HG03108 (cell line): Measurements from ENCODE around the gene SH3BP5.
"Not testable (repeated sequence)": the region's sequence is repeated elsewhere in the genome, so short reads cannot be mapped to it uniquely, and the experiment has no call there.

Experiments used
- ATAC-seq: cut with Tn5 transposase; IDR thresholded peaks from one replicate; pipeline ENCODE4 v1.9.1; 2021; ENCODE audit warnings: moderate library complexity; ENCODE audit not compliant: unreplicated experiment

Gene SH3BP5, protein sequence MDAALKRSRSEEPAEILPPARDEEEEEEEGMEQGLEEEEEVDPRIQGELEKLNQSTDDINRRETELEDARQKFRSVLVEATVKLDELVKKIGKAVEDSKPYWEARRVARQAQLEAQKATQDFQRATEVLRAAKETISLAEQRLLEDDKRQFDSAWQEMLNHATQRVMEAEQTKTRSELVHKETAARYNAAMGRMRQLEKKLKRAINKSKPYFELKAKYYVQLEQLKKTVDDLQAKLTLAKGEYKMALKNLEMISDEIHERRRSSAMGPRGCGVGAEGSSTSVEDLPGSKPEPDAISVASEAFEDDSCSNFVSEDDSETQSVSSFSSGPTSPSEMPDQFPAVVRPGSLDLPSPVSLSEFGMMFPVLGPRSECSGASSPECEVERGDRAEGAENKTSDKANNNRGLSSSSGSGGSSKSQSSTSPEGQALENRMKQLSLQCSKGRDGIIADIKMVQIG

GRCh38 chr3:15332405-15333098 lies at the start of gene SH3BP5:
SH3BP5 (minus strand) TSS chr3:15332586; CDS start chr3:15332408, 178 bp downstream.
- peak; percentile 66 for ATAC-seq

- ATAC-seq: no peak
These were observed 48.8 kb upstream of the SH3BP5 start for GRCh38 chr3:15380980-15381890.

DNA sequence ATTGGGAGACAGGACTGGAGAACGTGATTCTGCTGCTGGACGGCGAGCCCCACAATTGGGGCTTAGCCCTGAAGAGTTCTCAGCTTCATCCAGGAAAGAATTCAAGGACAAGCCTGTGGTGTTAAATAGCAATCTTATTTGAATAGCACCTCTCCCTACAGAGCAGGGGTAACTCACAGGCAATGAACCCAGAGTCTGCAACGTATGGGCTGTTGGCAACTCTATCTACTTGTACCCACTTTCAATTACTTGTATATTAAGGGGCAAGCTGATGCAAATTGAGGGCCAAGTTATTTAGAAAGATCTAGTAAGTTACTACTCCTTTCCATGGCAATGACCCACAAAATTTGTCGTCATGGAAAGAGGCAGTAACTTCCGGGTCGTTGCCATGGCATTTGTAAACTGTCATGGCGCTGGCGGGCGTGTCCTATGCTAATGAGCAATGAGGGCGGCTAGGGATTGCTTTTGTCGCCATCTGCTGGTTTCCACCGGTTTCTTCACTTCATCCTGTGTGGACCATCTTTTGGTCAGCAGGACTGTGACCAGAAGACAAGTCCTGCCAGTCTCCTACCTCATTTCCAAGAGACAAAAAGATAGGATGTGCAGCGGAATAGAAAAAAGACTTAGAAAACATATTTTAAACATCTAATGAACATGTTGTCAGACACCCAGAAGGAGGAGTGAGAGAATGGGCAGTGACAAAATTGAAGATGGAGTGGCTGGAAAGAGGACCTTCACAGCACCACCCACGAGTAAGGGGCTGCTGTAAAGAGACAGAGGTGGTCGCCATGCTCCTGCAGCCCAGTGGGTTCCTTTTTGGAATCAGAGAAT lies 45.8 kb upstream of the SH3BP5 start:
- ATAC-seq: peak; percentile 86

GRCh38 chr3:15375461-15376000 lies 43.1 kb upstream of the SH3BP5 start:
- ATAC-seq: no peak

DNA sequence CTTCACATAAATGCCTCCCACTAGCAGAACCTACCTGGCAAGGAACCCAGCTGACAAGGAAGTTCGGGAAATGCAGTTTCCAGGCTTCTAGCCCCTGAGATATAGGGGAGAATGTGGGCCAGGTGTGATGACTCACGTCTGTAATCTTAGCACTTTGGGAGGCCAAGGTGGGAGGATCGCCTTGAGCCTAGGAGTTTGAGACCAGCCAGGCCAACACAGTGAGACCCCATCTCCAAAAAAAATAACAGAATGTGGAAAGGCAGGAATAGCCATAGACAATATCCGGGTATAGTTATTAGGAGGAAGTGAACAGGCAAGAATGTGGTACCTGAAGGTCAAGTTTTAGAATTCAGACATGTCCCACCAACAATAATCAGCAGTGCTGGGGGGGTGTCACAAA lies 40.5 kb upstream of the SH3BP5 start:
- no peak for ATAC-seq

GRCh38 chr3:15368561-15369135 lies 36.3 kb upstream of the SH3BP5 start:
- no peak for ATAC-seq

DNA sequence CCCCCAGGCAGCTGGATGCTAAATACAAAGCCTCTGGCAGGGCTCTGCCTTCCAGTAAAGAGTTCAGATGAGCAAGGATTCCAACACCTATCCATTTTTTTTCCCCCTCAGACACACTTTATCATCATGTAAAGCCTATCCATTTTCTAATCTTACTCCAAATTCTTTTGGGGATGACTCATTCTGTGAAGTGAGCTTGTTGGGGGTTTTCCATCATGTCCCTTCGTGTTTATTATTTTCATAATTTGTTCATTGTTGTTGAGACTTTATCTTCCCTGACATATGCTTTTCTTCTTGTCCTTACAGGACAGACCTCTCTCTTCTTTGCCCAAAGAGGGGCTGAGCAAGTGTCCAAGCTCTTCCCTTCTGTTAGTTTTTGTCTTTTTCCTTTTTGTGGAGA lies 34.7 kb upstream of the SH3BP5 start:
- ATAC-seq: no peak

DNA sequence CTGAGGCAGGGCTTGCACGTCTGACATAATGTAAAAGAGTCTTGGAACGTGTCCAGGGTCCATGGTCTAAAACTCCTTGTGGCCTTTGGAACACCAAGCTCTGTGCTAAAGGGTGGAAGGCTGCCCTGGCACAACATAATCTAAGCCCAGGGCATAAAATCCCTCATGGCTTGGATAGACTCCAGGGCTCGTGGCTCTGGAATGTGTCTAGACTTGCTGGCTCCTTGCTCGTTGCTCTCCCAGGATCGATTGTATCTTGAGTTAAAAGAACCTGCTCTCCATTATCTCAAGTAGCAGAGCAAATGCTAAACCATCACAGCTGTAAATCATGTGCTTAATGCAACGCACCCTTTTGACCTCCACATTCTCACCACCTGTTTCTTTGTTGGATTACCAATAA lies 31.7 kb upstream of the SH3BP5 start:
- ATAC-seq: not testable (repeated sequence)

DNA sequence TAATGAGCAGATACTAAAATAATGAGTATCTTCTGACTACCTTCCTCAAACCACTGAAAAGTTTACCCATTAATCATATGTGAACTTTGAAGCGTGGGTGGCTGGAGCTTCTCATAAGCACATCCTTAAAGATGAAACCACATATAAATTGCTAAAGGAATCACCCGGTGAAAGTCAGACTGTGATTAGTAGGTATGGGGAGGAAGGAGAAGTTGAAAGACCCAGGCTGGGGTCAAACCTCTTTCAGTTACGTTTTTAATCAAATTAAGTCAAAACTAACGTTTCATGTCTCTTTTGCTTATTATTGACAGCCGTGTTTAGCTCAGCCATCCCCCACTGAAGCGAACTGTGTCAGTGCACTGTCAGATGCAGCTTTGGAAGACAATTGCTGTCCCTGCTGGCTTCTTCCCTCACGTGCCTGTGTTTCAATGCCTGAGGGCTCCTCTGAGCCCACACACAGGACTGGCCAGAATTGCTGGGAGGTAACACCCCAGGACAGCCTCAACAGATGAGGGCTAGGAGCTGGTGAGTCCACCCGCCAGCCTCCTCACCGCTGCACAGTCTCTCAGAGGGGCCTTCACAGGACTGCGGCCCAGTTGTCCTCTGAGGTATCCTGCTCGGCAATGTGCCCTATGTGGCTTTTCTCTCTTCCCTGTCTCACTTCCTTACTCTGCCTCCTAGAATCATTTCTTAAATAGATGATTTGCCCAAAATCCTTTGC lies 29.3 kb upstream of the SH3BP5 start:
- peak; percentile 76 for ATAC-seq

- ATAC-seq: no peak
These were observed 28.6 kb upstream of the SH3BP5 start for GRCh38 chr3:15360788-15361493.

GRCh38 chr3:15359677-15360397 lies 27.5 kb upstream of the SH3BP5 start:
- no peak for ATAC-seq

- ATAC-seq: not testable (repeated sequence)
These were observed 24.3 kb upstream of the SH3BP5 start for GRCh38 chr3:15356651-15357061.

DNA sequence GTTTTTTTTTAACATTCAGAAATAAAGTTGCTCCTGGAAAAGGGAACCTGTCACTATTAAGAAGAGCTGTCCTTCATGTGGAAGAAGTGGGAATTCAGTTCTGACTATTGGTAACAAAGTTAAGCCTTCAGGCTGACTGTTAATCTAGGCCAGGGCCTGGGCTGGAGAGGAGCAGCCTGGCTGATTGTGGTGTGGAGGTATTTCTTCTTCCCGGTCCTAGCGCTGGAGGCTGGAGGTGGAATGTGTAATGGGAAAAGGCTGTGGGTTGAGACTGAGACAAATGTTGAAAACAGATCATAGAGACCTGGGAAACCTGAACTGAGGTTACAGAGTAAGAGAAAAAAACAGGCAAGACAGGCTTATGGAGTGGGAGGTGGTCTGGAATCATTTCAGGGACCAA lies 23.8 kb upstream of the SH3BP5 start:
- no peak for ATAC-seq

DNA sequence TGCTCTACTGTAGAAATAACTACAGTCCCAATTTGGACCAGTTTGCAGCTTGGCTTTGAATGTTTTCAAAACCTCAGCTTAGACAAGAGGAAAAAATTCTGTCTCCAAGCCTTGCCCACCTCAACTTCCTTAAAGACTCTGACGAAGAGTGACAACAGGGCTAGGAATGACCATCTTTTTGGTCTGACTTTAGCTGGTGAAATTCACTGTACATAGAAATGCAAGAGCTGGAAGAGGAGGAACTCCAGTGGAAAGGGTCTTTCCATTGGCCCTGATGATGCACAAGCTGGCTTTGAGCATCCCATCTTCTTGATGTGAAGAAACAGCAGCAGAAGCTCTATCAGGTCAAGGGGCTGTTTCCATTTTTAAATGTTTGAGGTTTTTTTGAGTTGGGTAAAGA lies 22.7 kb upstream of the SH3BP5 start:
- ATAC-seq: no peak

- no peak for ATAC-seq
These were observed 22.1 kb upstream of the SH3BP5 start for GRCh38 chr3:15354485-15354884.

DNA sequence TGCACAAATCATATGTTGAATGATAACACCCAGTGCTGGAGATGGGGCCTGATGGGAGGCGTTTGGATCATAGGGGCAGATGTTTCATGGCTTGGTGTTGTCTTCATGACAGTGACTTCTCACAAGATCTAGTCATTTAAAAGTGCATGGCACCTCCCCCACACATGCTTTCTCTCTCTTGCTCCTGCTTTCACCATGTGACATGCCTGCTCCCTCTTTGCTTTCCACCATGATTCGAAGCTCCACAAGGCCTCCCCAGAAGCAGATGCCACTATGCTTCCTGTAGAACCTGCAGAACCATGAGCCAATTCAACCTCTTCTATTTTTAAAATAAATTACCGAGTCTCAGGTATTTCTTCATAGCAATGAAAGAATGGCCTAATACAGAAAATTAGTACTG lies 17.8 kb upstream of the SH3BP5 start:
- no peak for ATAC-seq

DNA sequence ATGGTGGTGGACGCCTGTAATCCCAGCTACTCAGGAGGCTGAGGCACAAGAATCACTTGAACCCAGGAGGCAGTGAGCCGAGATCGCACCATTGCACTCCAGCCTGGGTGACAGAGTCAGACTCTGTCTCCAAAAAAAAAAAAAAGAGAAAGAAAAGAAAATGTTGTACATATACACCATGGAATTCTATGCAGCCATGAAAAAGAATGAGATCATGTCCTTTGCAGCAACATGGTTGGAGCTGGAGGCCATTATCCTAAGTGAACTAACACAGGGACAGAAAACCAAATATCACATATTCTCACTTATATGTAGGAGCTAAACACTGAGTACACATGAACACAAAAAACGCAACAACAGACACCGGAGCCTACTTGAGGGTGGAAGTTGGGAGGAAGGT lies 17.1 kb upstream of the SH3BP5 start:
- not testable (repeated sequence) for ATAC-seq

DNA sequence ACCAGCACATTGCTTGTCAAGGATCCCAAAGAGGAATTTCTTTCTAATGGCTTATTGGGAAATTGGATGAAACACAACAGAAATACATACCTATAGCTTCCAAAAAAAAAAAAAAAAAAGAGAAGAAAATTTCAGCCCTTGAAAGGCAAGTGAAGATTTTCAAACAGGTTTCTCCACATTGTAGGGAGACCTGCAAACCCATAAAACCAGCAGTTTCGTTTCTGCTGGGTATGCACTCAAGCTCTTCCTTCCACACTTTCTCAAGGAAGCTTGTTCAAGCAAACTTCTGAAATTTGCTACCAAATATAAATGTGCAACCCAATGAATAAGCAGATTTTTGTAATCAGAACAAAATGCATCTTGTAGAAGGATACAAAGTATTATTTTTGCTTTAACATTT lies 15.9 kb upstream of the SH3BP5 start:
- ATAC-seq: no peak
